Suprapubic skin (tissue), 3 donors: Measurements from ENCODE around the gene CCDC102B.

Source experiments
- CTCF ChIP-seq, 2 donors: fragments of 200-600 bp in 1 of 2; fragments of 450-650 bp in 1 of 2; sonication (generic) in 1 of 2; IDR thresholded peaks; one replicate each; pipeline ENCODE4 v1.5.1; 2016 to 2019; ENCODE audit warnings: antibody characterized with exemption in 2 of 2, mild to moderate bottlenecking in 1 of 2, moderate library complexity in 1 of 2
- EP300 ChIP-seq: sonication (generic); formaldehyde crosslinking; IDR thresholded peaks from one replicate; pipeline ENCODE4 v1.6.1; 2017; ENCODE audit warnings: antibody characterized with exemption

GRCh38 chr18:68940039-68940438, 142.2 kb downstream of the CCDC102B start:
- TF ChIP-seq CTCF (IDR thresholded peaks at IDR 0.05) (no peak), EP300 (no peak)
